Naive thymus-derived CD4-positive, alpha-beta T cell (primary cell): ENCODE data around the gene TOR4A. TPM values are rescaled to one million over a fixed set of nuclear protein-coding genes. Genes with fewer than 3 reads are reported as not detected.

Experiments used
- ATAC-seq: fragments of 150-1000 bp; cut with Tn5 transposase; 2 replicates; pipeline ENCODE4 v1.10.0; 2021; ENCODE audit warnings: mild to moderate bottlenecking, moderate library complexity
- CTCF ChIA-PET: fragments of 350-600 bp; sonication (Branson Sonifier 250); formaldehyde crosslinking; loops from one replicate; lab custom pipeline; 2021; ENCODE audit warnings: antibody characterized with exemption; lab: Charles Lee
- POLR2A ChIA-PET: fragments of 350-600 bp; sonication (Branson Sonifier 250); formaldehyde crosslinking; loops from one replicate; lab custom pipeline; 2021; ENCODE audit warnings: antibody characterized with exemption, inconsistent platforms; lab: Charles Lee
- DNase-seq, 9 donors: peaks; one replicate each; pipeline versions ENCODE4 v3.0.0 to v3.0.0-alpha.2; 2020 to 2022; ENCODE audit warnings: mixed read lengths in 1 of 9
- H3K27ac ChIP-seq: one replicate; pipeline ENCODE4 v1.7.0; 2013; ENCODE audit warnings: mild to moderate bottlenecking, low read depth, low read length, moderate library complexity
- H3K27me3 ChIP-seq, 2 donors: one replicate each; pipeline ENCODE4 v1.7.0; 2013; ENCODE audit warnings: low read length in 2 of 2, mild to moderate bottlenecking in 2 of 2, moderate library complexity in 2 of 2; ENCODE audit not compliant: control insufficient read depth in 2 of 2, insufficient read depth in 2 of 2
- H3K36me3 ChIP-seq, 3 experiments: 1 replicate in 2 of 3; 2 replicates in 1 of 3; pipeline ENCODE4 v1.7.0; 2013; ENCODE audit warnings: low read length in 3 of 3, mild to moderate bottlenecking in 3 of 3, moderate library complexity in 1 of 3; ENCODE audit not compliant: insufficient read depth in 3 of 3, control insufficient read depth in 2 of 3
- H3K4me1 ChIP-seq, 2 donors: one replicate each; pipeline ENCODE4 v1.7.0; 2013; ENCODE audit warnings: low read length in 2 of 2, mild to moderate bottlenecking in 2 of 2, moderate library complexity in 1 of 2; ENCODE audit not compliant: control insufficient read depth in 2 of 2, insufficient read depth in 2 of 2
- H3K4me3 ChIP-seq: 2 replicates; pipeline ENCODE4 v1.7.0; 2013; ENCODE audit warnings: mild to moderate bottlenecking, low read length
- H3K9me3 ChIP-seq, 3 experiments: 1 replicate in 2 of 3; 2 replicates in 1 of 3; pipeline ENCODE4 v1.7.0; 2013; ENCODE audit warnings: low read length in 3 of 3; ENCODE audit not compliant: control insufficient read depth in 2 of 3
- H3K27ac Mint-ChIP-seq, 9 donors: one replicate each; pipeline ENCODE4 v1.8.0; 2020 to 2022; ENCODE audit warnings: mixed read lengths in 9 of 9, mild to moderate bottlenecking in 8 of 9, moderate library complexity in 5 of 9, inconsistent platforms in 2 of 9
- H3K27me3 Mint-ChIP-seq, 5 donors: one replicate each; pipeline ENCODE4 v1.8.0; 2021 to 2022; ENCODE audit warnings: mixed read lengths in 5 of 5, mild to moderate bottlenecking in 1 of 5
- H3K36me3 Mint-ChIP-seq, 5 donors: one replicate each; pipeline ENCODE4 v1.8.0; 2020 to 2022; ENCODE audit warnings: mixed read lengths in 5 of 5, mild to moderate bottlenecking in 3 of 5, inconsistent platforms in 1 of 5
- H3K4me1 Mint-ChIP-seq, 7 donors: one replicate each; pipeline ENCODE4 v1.8.0; 2020 to 2022; ENCODE audit warnings: mixed read lengths in 7 of 7, mild to moderate bottlenecking in 3 of 7, inconsistent platforms in 1 of 7
- H3K4me3 Mint-ChIP-seq, 10 donors: one replicate each; pipeline ENCODE4 v1.8.0; 2020 to 2022; ENCODE audit warnings: mild to moderate bottlenecking in 10 of 10, mixed read lengths in 10 of 10, moderate library complexity in 6 of 10, inconsistent platforms in 2 of 10
- H3K9me3 Mint-ChIP-seq, 11 donors: one replicate each; pipeline ENCODE4 v1.8.0; 2020 to 2022; ENCODE audit warnings: mixed read lengths in 11 of 11, mild to moderate bottlenecking in 4 of 11, inconsistent platforms in 1 of 11, moderate library complexity in 1 of 11
- intact Hi-C, 2 donors: fragments of 100-400 bp; cut with micrococcal nuclease; formaldehyde crosslinking; loops; one replicate each; pipeline ENCODE4 v1.15.1; 2023
- polyA plus RNA-seq, 2 donors: library from polyadenylated mRNA; unstranded; fragments of 300-500 nt; fragmentation: Illumina TruSeq; gene quantifications; one replicate each; pipeline ENCODE4 v1.2.3, GENCODE V29; 2021
- total RNA-seq, 6 experiments: library from RNA in 5 of 6; stranded (reverse) in 5 of 6; gene quantifications; 1 replicate in 5 of 6; 2 replicates in 1 of 6; pipeline ENCODE4 v1.2.3 and lab custom pipeline; 2021 to 2026

The TOR4A gene
- total and polyA plus RNA-seq, 7 experiments from 2014 or later: 0.07 to 16.6 (median 1.7) TPM; not detected in 1

DNA sequence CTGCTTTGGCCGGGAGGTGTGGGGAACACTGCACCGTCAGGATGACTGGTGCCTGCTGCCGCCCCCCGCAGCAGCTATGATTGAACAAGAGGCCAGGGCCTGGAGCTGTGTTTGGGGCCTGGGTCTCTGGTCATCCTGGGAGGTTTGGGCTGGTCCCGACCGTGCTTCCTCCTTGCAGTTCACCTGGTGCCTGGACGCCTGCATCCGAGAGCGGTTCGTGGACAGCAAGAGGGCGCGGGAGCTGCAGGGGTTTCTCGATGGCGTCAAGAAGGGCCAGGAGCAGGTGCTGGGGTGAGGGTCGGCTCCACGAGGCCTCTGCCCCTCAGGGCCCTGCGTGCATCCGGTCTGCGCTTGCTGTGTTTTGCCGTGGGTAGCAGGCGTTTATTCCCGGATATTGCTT, 13.5 kb upstream of the TOR4A start:
- intact Hi-C loops: no loop called here
- Mint-ChIP-seq H3K27ac (no peak overlapping the region), H3K9me3 (no peaks in the 10 kb centered on the region), H3K4me3 (no peak overlapping the region), H3K4me1 (peaks cover 0 to 8% (median 5%) of the 10 kb centered on the region in 7 donors), H3K36me3 (peaks cover 5 to 26% (median 6%) of the 10 kb centered on the region in 5 donors), H3K27me3 (no peaks in the 10 kb centered on the region)
- Histone ChIP-seq H3K36me3 (peaks cover 0 to 60% (median 4%) of the 10 kb centered on the region in 3 experiments), H3K27ac (no peak overlapping the region), H3K4me1 (no peaks in the 10 kb centered on the region), H3K27me3 (no peaks in the 10 kb centered on the region), H3K9me3 (no peaks in the 10 kb centered on the region), H3K4me3 (no peak overlapping the region)
- ChIA-PET CTCF (interaction anchor here (0.6 kb wide), 1 partner anchor 433 kb away, joined by 3 read pairs; no protein-coding TSS in a partner anchor), POLR2A (interaction anchor here (1.1 kb wide), 1 partner anchor 8 kb away, joined by 5 read pairs; no protein-coding TSS in a partner anchor)
- peak in 1 of 9 donors; percentile 3 for DNase-seq
- ATAC-seq: no peak

DNA sequence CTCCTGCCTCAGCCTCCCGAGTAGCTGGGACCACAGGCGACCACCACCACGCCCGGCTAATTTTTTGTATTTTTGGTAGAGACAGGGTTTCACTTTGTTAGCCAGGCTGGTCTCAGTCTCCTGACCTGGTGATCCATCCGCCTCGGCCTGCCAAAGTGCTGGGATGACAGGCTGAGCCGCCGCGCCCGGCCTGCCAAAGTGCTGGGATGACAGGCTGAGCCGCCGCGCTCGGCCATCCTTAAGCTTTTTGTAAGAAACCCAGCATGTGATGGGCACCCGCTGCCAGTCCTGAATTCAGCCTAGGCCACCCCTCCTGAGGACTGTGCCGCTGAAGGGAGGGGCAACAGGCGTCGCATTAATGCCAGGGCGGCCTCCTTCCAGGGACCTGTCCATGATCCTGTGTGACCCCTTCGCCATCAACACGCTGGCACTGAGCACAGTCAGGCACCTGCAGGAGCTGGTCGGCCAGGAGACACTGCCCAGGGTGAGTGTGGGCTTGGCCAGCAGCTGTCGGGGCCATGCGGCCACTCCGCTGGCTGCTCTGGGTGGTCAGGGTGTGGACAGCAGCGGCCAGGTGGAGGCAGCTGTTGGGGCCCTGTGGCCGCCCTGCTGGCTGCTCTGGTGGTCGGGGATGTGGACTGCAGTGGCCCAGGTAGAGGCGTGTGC, 11.9 kb upstream of the TOR4A start:
- H3K36me3 ChIP-seq: peaks cover 0 to 63% (median 4%) of the 10 kb centered on the region in 3 experiments
- H3K27me3 ChIP-seq: no peaks in the 10 kb centered on the region
- ATAC-seq: no peak
- Mint-ChIP-seq H3K27me3 (no peaks in the 10 kb centered on the region), H3K36me3 (peaks cover 5 to 32% (median 6%) of the 10 kb centered on the region in 5 donors), H3K4me1 (peaks cover 3 to 10% (median 5%) of the 10 kb centered on the region in 7 donors), H3K4me3 (no peak overlapping the region), H3K9me3 (no peaks in the 10 kb centered on the region), H3K27ac (no peak overlapping the region)
- DNase-seq: peak in 1 of 9 donors; percentile 6
- intact Hi-C loops: no loop called here
- ChIA-PET POLR2A (interaction anchor here (0.5 to 1.2 kb wide), 3 partner anchors 10 to 230 kb away, joined by 3 to 4 read pairs (median 3); no protein-coding TSS in a partner anchor), CTCF (no interaction called here)
- no peak overlapping the region for H3K4me3 ChIP-seq
- H3K27ac ChIP-seq: no peak overlapping the region
- H3K4me1 ChIP-seq: no peaks in the 10 kb centered on the region
- no peaks in the 10 kb centered on the region for H3K9me3 ChIP-seq

DNA sequence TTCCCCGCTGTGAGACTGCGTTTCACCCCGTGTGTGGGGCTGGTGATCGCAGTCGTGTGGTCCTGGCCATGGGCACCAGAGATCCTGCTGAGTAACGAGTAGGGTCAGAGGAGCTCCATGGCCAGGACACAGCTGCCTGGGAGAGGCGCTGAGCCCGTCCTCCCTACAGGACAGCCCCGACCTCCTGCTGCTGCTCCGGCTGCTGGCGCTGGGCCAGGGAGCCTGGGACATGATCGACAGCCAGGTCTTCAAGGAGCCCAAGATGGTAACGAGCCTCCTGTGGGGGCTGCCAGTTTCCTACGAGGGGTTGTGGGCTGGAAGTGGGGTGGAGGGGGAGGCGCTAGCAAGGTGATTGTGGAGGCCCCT, 11.4 kb upstream of the TOR4A start:
- Mint-ChIP-seq H3K4me1 (peaks cover 6 to 13% (median 7%) of the 10 kb centered on the region in 7 donors), H3K36me3 (peaks cover 5 to 32% (median 7%) of the 10 kb centered on the region in 5 donors), H3K27ac (no peak overlapping the region), H3K27me3 (no peaks in the 10 kb centered on the region), H3K4me3 (no peak overlapping the region), H3K9me3 (no peaks in the 10 kb centered on the region)
- H3K4me3 ChIP-seq: no peak overlapping the region
- H3K27me3 ChIP-seq: no peaks in the 10 kb centered on the region
- peaks cover 0 to 63% (median 4%) of the 10 kb centered on the region in 3 experiments for H3K36me3 ChIP-seq
- intact Hi-C loops: no loop called here
- CTCF ChIA-PET: no interaction called here
- H3K9me3 ChIP-seq: no peaks in the 10 kb centered on the region
- H3K4me1 ChIP-seq: peaks cover 0 to 2% of the 10 kb centered on the region in 2 donors
- DNase-seq (no peak), ATAC-seq (no peak)
- H3K27ac ChIP-seq: no peak overlapping the region
- POLR2A ChIA-PET: interaction anchor here (0.5 to 1.2 kb wide), 4 partner anchors 10 to 230 kb away, joined by 3 to 4 read pairs (median 3); no protein-coding TSS in a partner anchor

DNA sequence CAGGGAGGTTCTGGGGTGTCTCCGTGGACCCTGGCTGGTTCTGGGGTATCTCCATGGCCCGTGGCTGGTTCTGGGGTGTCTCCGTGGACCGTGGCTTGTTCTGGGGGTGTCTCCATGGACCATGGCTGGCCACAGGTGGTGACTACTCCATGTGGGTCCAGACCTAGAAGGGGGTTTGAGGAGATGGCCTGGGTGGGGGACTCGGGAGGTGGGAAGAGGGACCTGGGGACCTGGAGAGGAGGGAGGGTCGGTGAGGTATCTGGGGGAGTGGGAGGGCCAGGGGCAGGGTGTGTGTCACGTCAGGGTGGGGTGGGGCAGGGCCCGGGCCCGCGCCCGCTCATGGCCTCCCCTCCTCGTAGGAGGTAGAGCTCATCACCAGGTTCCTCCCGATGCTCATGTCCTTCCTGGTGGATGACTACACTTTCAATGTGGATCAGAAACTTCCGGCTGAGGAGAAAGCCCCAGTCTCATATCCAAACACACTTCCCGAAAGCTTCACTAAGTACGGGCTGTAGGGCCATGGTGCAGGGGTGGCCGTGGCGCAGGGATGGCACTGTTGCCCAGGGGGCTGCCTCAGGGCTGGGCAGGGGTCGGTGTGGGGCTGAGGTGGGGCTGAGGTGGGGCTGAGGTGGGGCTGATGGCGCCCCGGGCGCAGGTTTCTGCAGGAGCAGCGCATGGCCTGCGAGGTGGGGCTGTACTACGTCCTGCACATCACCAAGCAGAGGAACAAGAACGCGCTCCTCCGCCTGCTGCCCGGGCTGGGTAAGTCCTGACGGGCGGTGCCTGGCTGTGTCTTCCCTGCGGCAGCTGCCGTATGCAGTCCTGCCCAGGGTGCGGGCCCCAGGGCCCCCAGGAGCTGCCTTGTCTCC, 10.7 kb upstream of the TOR4A start:
- DNase-seq: no peak
- Mint-ChIP-seq H3K27ac (no peak overlapping the region), H3K9me3 (no peaks in the 10 kb centered on the region), H3K4me1 (peaks cover 7 to 20% (median 13%) of the 10 kb centered on the region in 7 donors), H3K27me3 (no peaks in the 10 kb centered on the region), H3K4me3 (no peak overlapping the region), H3K36me3 (peaks cover 5 to 32% (median 9%) of the 10 kb centered on the region in 5 donors)
- H3K27me3 ChIP-seq: no peaks in the 10 kb centered on the region
- peaks cover 0 to 8% of the 10 kb centered on the region in 2 donors for H3K4me1 ChIP-seq
- no peak for ATAC-seq
- H3K36me3 ChIP-seq: peaks cover 0 to 63% (median 4%) of the 10 kb centered on the region in 3 experiments
- ChIA-PET CTCF (interaction anchor here (0.7 kb wide), 1 partner anchor 121 kb away, joined by 3 read pairs; no protein-coding TSS in a partner anchor), POLR2A (interaction anchor here (0.6 to 0.7 kb wide), 2 partner anchors 12 to 229 kb away, joined by 3 read pairs; no protein-coding TSS in a partner anchor)
- H3K4me3 ChIP-seq: no peak overlapping the region
- H3K27ac ChIP-seq: no peak overlapping the region
- H3K9me3 ChIP-seq: no peaks in the 10 kb centered on the region
- intact Hi-C loops: no loop called here

DNA sequence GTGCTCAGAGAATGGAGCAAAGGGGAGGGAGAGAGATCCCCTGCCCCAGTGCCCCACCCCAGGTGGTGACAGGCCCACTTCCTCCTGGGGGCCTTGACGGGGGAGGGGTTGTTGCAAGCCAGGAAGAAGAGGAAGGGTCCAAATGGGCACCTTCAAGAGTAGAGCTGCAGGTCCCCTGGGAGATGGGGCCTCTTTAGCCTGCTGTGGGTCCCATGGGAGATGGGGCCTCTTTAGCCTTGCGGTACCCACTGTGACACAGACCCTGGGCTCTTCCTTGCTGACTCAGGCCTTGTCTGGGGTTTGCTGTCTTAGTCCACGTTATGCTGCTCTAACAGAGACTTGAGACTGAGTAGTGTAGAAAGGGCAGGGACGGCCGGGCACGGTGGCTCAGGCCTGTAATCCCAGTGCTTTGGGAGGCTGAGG, 9.6 kb upstream of the TOR4A start:
- Mint-ChIP-seq H3K27ac (peak overlapping the region in 1 of 9 donors; percentile 48), H3K27me3 (no peaks in the 10 kb centered on the region), H3K9me3 (no peaks in the 10 kb centered on the region), H3K4me1 (peaks cover 7 to 22% (median 14%) of the 10 kb centered on the region in 7 donors), H3K36me3 (peaks cover 4 to 29% (median 9%) of the 10 kb centered on the region in 5 donors), H3K4me3 (no peak overlapping the region)
- ATAC-seq (no peak), DNase-seq (no peak)
- Histone ChIP-seq H3K4me1 (peaks cover 0 to 16% of the 10 kb centered on the region in 2 donors), H3K9me3 (no peaks in the 10 kb centered on the region), H3K4me3 (no peak overlapping the region), H3K27me3 (no peaks in the 10 kb centered on the region), H3K27ac (no peak overlapping the region), H3K36me3 (peaks cover 0 to 70% (median 4%) of the 10 kb centered on the region in 3 experiments)
- intact Hi-C loops: no loop called here
- POLR2A ChIA-PET: no interaction called here
- CTCF ChIA-PET: no interaction called here

DNA sequence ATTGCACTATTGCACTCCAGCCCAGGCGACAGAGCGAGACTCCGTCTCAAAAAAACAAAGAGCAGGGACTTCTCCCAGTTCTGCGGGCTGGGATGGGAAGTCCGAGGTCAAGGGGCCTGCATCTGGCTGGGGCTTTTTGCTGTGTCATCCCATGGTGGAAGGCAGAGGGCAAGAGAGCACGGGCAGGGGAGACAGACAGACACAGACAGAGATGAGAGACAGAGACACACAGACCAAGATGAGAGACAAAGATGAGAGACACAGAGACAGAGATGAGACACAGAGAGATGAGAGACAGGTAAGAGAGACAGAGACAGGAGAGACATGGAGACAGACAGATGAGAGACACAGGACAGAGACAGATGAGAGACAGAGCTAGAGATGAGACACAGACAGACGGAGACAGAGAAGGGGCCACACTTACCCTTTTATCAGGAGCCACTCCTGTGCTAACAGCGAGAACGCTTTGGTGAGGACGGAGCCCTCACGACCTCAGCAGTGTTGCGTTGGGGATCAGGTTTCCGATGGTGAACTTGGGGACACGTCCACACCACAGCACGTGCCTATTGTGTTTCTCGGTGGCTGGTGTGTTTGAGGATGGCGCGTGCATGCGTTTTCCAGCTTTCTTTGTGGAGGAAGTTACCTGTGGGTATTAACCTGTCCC, 8.9 kb upstream of the TOR4A start:
- ATAC-seq: no peak
- no peaks in the 10 kb centered on the region for H3K27me3 ChIP-seq
- ChIA-PET POLR2A (no interaction called here), CTCF (no interaction called here)
- Mint-ChIP-seq H3K4me1 (peaks cover 7 to 22% (median 14%) of the 10 kb centered on the region in 7 donors), H3K27me3 (no peaks in the 10 kb centered on the region), H3K36me3 (peaks cover 4 to 29% (median 6%) of the 10 kb centered on the region in 5 donors), H3K4me3 (no peak overlapping the region), H3K27ac (no peak overlapping the region), H3K9me3 (no peaks in the 10 kb centered on the region)
- DNase-seq: no peak
- peaks cover 0 to 16% of the 10 kb centered on the region in 2 donors for H3K4me1 ChIP-seq
- no peak overlapping the region for H3K4me3 ChIP-seq
- peaks cover 0 to 72% (median 4%) of the 10 kb centered on the region in 3 experiments for H3K36me3 ChIP-seq
- no peaks in the 10 kb centered on the region for H3K9me3 ChIP-seq
- no peak overlapping the region for H3K27ac ChIP-seq
- intact Hi-C loops: no loop called here
